Activated T-cell treated with anti-CD3 and anti-CD28 coated beads, Interleukin-2, amount 50 U/mL, for 72 hours (primary cell): ENCODE results near the gene SPINK13. TPM values are rescaled to one million over a fixed set of nuclear protein-coding genes. Genes with fewer than 3 reads are reported as not detected.

Source experiments
- ATAC-seq, 2 donors: fragments of 150-1000 bp; cut with Tn5 transposase; replicated peaks in 1 of 2; 2 replicates each; pipeline ENCODE4 v1.10.0; 2021; ENCODE audit warnings: moderate library complexity in 2 of 2, mild to moderate bottlenecking in 1 of 2
- DNase-seq, 2 donors: peaks; one replicate each; pipeline ENCODE4 v3.0.0; 2021 to 2022; ENCODE audit warnings: mixed read lengths in 1 of 2
- H3K27ac Mint-ChIP-seq: one replicate; pipeline ENCODE4 v1.8.0; 2022; ENCODE audit warnings: mild to moderate bottlenecking, moderate library complexity, mixed read lengths
- H3K27me3 Mint-ChIP-seq: one replicate; pipeline ENCODE4 v1.8.0; 2022; ENCODE audit warnings: low read depth, mixed read lengths
- H3K36me3 Mint-ChIP-seq, 2 donors: one replicate each; pipeline ENCODE4 v1.8.0; 2022; ENCODE audit warnings: mixed read lengths in 2 of 2, mild to moderate bottlenecking in 1 of 2; ENCODE audit not compliant: insufficient read depth in 2 of 2
- H3K4me1 Mint-ChIP-seq: one replicate; pipeline ENCODE4 v1.8.0; 2022; ENCODE audit warnings: low read depth, mixed read lengths
- H3K4me3 Mint-ChIP-seq, 2 donors: one replicate each; pipeline ENCODE4 v1.8.0; 2022; ENCODE audit warnings: mild to moderate bottlenecking in 2 of 2, mixed read lengths in 2 of 2, moderate library complexity in 2 of 2
- H3K9me3 Mint-ChIP-seq, 2 donors: one replicate each; pipeline ENCODE4 v1.8.0; 2022; ENCODE audit warnings: mixed read lengths in 2 of 2
- total RNA-seq, 2 donors: library from RNA; stranded (reverse); gene quantifications; one replicate each; pipeline ENCODE4 v1.2.3, GENCODE V29; 2022

SPINK13 gene
- total RNA-seq = not detected

GRCh38 chr5:148268566-148268965, at the start of gene SPINK13:
TSS of gene SPINK13 (plus strand) at chr5:148268794. CDS start at chr5:148270073, 1,279 bp downstream.
- H3K4me1 Mint-ChIP-seq = no peaks in the 10 kb centered on the region
- no peaks in the 10 kb centered on the region for H3K27me3 Mint-ChIP-seq
- ATAC-seq (no peak), DNase-seq (no peak)
- peaks cover 0 to 1% of the 10 kb centered on the region in 2 donors for H3K9me3 Mint-ChIP-seq
- H3K4me3 Mint-ChIP-seq = no peak within 1 kb of the TSS
- H3K36me3 Mint-ChIP-seq = no peaks in the 10 kb centered on the region
- H3K27ac Mint-ChIP-seq = no peak within 1 kb of the TSS

GRCh38 chr5:148221508-148221907, 47.1 kb upstream of the SPINK13 start:
- H3K4me3 Mint-ChIP-seq = no peak overlapping the region

GRCh38 chr5:148224117-148224742, 44.4 kb upstream of the SPINK13 start:
- peak in 1 of 2 donors; percentile 52 for ATAC-seq
- no peak overlapping the region for H3K27ac Mint-ChIP-seq
- no peak overlapping the region for H3K4me3 Mint-ChIP-seq
- DNase-seq = no peak
- no peaks in the 10 kb centered on the region for H3K4me1 Mint-ChIP-seq
- no peaks in the 10 kb centered on the region for H3K9me3 Mint-ChIP-seq
- peaks cover 4% of the 10 kb centered on the region for H3K27me3 Mint-ChIP-seq
- no peaks in the 10 kb centered on the region for H3K36me3 Mint-ChIP-seq

More at GRCh38 chr5:148221508-148221907, 47.1 kb upstream of the SPINK13 start:
- H3K4me1 Mint-ChIP-seq = no peaks in the 10 kb centered on the region
- no peaks in the 10 kb centered on the region for H3K36me3 Mint-ChIP-seq
- ATAC-seq = no peak
- H3K9me3 Mint-ChIP-seq = peaks cover 0 to 7% of the 10 kb centered on the region in 2 donors
- H3K27me3 Mint-ChIP-seq = peaks cover 4% of the 10 kb centered on the region
- DNase-seq = no peak
- no peak overlapping the region for H3K27ac Mint-ChIP-seq

- ATAC-seq = peak in 1 of 2 donors; percentile 61
- peak overlapping the region; percentile 46 for H3K27ac Mint-ChIP-seq
- peaks cover 0 to 3% of the 10 kb centered on the region in 2 donors for H3K9me3 Mint-ChIP-seq
- no peaks in the 10 kb centered on the region for H3K36me3 Mint-ChIP-seq
- no peak overlapping the region for H3K4me3 Mint-ChIP-seq
- H3K27me3 Mint-ChIP-seq = peaks cover 5% of the 10 kb centered on the region
- no peaks in the 10 kb centered on the region for H3K4me1 Mint-ChIP-seq
- DNase-seq = no peak
These were observed 40.1 kb upstream of the SPINK13 start for GRCh38 chr5:148228392-148228984.

- Mint-ChIP-seq H3K27me3 (peaks cover 5% of the 10 kb centered on the region), H3K4me3 (no peak overlapping the region), H3K4me1 (no peaks in the 10 kb centered on the region), H3K9me3 (peaks cover 0 to 3% of the 10 kb centered on the region in 2 donors), H3K36me3 (no peaks in the 10 kb centered on the region), H3K27ac (no peak overlapping the region)
- no peak for ATAC-seq
- no peak for DNase-seq
These were observed 38.8 kb upstream of the SPINK13 start for GRCh38 chr5:148229840-148230239.

- H3K9me3 Mint-ChIP-seq = peaks cover 0 to 3% of the 10 kb centered on the region in 2 donors
- no peaks in the 10 kb centered on the region for H3K36me3 Mint-ChIP-seq
- H3K4me3 Mint-ChIP-seq = no peak overlapping the region
- peaks cover 5% of the 10 kb centered on the region for H3K27me3 Mint-ChIP-seq
- no peak for ATAC-seq
- no peak overlapping the region for H3K27ac Mint-ChIP-seq
- no peaks in the 10 kb centered on the region for H3K4me1 Mint-ChIP-seq
- no peak for DNase-seq
These were observed 38.4 kb upstream of the SPINK13 start for GRCh38 chr5:148230240-148230639.

- Mint-ChIP-seq H3K27me3 (peaks cover 5% of the 10 kb centered on the region), H3K4me3 (no peak overlapping the region)
- ATAC-seq = no peak
These were observed 30.7 kb upstream of the SPINK13 start for GRCh38 chr5:148237785-148238417.

GRCh38 chr5:148238418-148238794, 30.2 kb upstream of the SPINK13 start, which contains the start of gene MARCOL:
TSS of gene MARCOL (plus strand) at chr5:148238525. CDS start at chr5:148238598, 73 bp downstream.
- Mint-ChIP-seq H3K27me3 (peaks cover 5% of the 10 kb centered on the region), H3K9me3 (peaks cover 0 to 2% of the 10 kb centered on the region in 2 donors), H3K27ac (no peak within 1 kb of the TSS), H3K4me1 (no peaks in the 10 kb centered on the region), H3K4me3 (no peak within 1 kb of the TSS), H3K36me3 (no peaks in the 10 kb centered on the region)
- no peak for ATAC-seq
- no peak for DNase-seq

More at GRCh38 chr5:148237785-148238417, 30.7 kb upstream of the SPINK13 start:
- Mint-ChIP-seq H3K9me3 (peaks cover 0 to 2% of the 10 kb centered on the region in 2 donors), H3K36me3 (no peaks in the 10 kb centered on the region), H3K4me1 (no peaks in the 10 kb centered on the region), H3K27ac (no peak overlapping the region)
- no peak for DNase-seq

- Mint-ChIP-seq H3K27ac (no peak overlapping the region), H3K4me1 (no peaks in the 10 kb centered on the region), H3K9me3 (peaks cover 0 to 3% of the 10 kb centered on the region in 2 donors), H3K36me3 (no peaks in the 10 kb centered on the region), H3K4me3 (no peak overlapping the region), H3K27me3 (no peaks in the 10 kb centered on the region)
- DNase-seq (no peak), ATAC-seq (no peak)
These were observed 19.7 kb upstream of the SPINK13 start for GRCh38 chr5:148248894-148249293.

GRCh38 chr5:148255456-148255855, 13.1 kb upstream of the SPINK13 start:
- H3K27ac Mint-ChIP-seq = no peak overlapping the region
- H3K4me1 Mint-ChIP-seq = no peaks in the 10 kb centered on the region
- ATAC-seq = no peak
- peaks cover 14 to 17% of the 10 kb centered on the region in 2 donors for H3K9me3 Mint-ChIP-seq
- no peak overlapping the region for H3K4me3 Mint-ChIP-seq
- no peak for DNase-seq
- no peaks in the 10 kb centered on the region for H3K27me3 Mint-ChIP-seq
- H3K36me3 Mint-ChIP-seq = peaks cover 2 to 5% of the 10 kb centered on the region in 2 donors

- no peak overlapping the region for H3K4me3 Mint-ChIP-seq
- no peaks in the 10 kb centered on the region for H3K27me3 Mint-ChIP-seq
- H3K27ac Mint-ChIP-seq = no peak overlapping the region
- DNase-seq = no peak
- peaks cover 2 to 6% of the 10 kb centered on the region in 2 donors for H3K36me3 Mint-ChIP-seq
- peaks cover 16 to 18% of the 10 kb centered on the region in 2 donors for H3K9me3 Mint-ChIP-seq
- no peaks in the 10 kb centered on the region for H3K4me1 Mint-ChIP-seq
- ATAC-seq = no peak
These were observed 9.3 kb upstream of the SPINK13 start for GRCh38 chr5:148259288-148259687.

- H3K36me3 Mint-ChIP-seq = peaks cover 2 to 6% of the 10 kb centered on the region in 2 donors
- peaks cover 14 to 18% of the 10 kb centered on the region in 2 donors for H3K9me3 Mint-ChIP-seq
- no peaks in the 10 kb centered on the region for H3K27me3 Mint-ChIP-seq
These were observed 7.4 kb upstream of the SPINK13 start for GRCh38 chr5:148261221-148261620.

GRCh38 chr5:148267962-148268361, 632 bp upstream of the SPINK13 start:
- Mint-ChIP-seq H3K4me1 (no peaks in the 10 kb centered on the region), H3K4me3 (no peak overlapping the region), H3K27me3 (no peaks in the 10 kb centered on the region), H3K9me3 (peaks cover 0 to 1% of the 10 kb centered on the region in 2 donors), H3K27ac (no peak overlapping the region), H3K36me3 (no peaks in the 10 kb centered on the region)
- DNase-seq (no peak), ATAC-seq (no peak)

More at GRCh38 chr5:148261221-148261620, 7.4 kb upstream of the SPINK13 start:
- DNase-seq = no peak
- ATAC-seq = no peak
- no peak overlapping the region for H3K4me3 Mint-ChIP-seq
- H3K27ac Mint-ChIP-seq = no peak overlapping the region
- no peaks in the 10 kb centered on the region for H3K4me1 Mint-ChIP-seq
